Fibroblast of skin of left biceps (primary cell): ENCODE data around the gene ZFP64.
"Not testable (repeated sequence)": the region's sequence is repeated elsewhere in the genome, so short reads cannot be mapped to it uniquely, and the experiment has no call there.

Experiments
- DNase-seq, 2 experiments: peaks; one replicate each; pipeline ENCODE4 v3.0.0-alpha.2; 2013; ENCODE audit warnings: low read depth in 2 of 2

ZFP64 gene

GRCh38 chr20:52191132-52191915 is at the start of gene ZFP64:
TSS of gene ZFP64 (minus strand) at chr20:52191779. CDS start at chr20:52191636, 143 bp downstream.
- DNase-seq: peak; percentile 41 to 43

- no peak for DNase-seq
Observed at GRCh38 chr20:52240802-52241201, 49.2 kb upstream of the ZFP64 start.

- DNase-seq: no peak
Observed at GRCh38 chr20:52239102-52239501, 47.5 kb upstream of the ZFP64 start.

GRCh38 chr20:52236292-52236691 is 44.7 kb upstream of the ZFP64 start:
- no peak for DNase-seq

- no peak for DNase-seq
Observed at GRCh38 chr20:52235129-52235528, 43.5 kb upstream of the ZFP64 start.

- DNase-seq: no peak
Observed at GRCh38 chr20:52234302-52235045, 42.9 kb upstream of the ZFP64 start.

GRCh38 chr20:52231230-52231746 is 39.7 kb upstream of the ZFP64 start:
- no peak for DNase-seq

- peak; percentile 77 to 81 for DNase-seq
Observed at GRCh38 chr20:52230409-52230808, 38.8 kb upstream of the ZFP64 start.

GRCh38 chr20:52229346-52229745 is 37.8 kb upstream of the ZFP64 start:
- not testable (repeated sequence) for DNase-seq

GRCh38 chr20:52226370-52226769 is 34.8 kb upstream of the ZFP64 start:
- no peak for DNase-seq

- DNase-seq: no peak
Observed at GRCh38 chr20:52224920-52225319, 33.3 kb upstream of the ZFP64 start.

- DNase-seq: not testable (repeated sequence)
Observed at GRCh38 chr20:52221362-52221761, 29.8 kb upstream of the ZFP64 start.

- DNase-seq: not testable (repeated sequence)
Observed at GRCh38 chr20:52220891-52221290, 29.3 kb upstream of the ZFP64 start.

GRCh38 chr20:52219441-52219840 is 27.9 kb upstream of the ZFP64 start:
- DNase-seq: no peak

GRCh38 chr20:52217689-52218395 is 26.3 kb upstream of the ZFP64 start:
- no peak for DNase-seq

GRCh38 chr20:52213995-52214394 is 22.4 kb upstream of the ZFP64 start:
- no peak for DNase-seq

- no peak for DNase-seq
Observed at GRCh38 chr20:52212943-52213342, 21.4 kb upstream of the ZFP64 start.

- DNase-seq: no peak
Observed at GRCh38 chr20:52210037-52210990, 18.7 kb upstream of the ZFP64 start.

- no peak for DNase-seq
Observed at GRCh38 chr20:52209154-52209571, 17.6 kb upstream of the ZFP64 start.

GRCh38 chr20:52207020-52207810 is 15.6 kb upstream of the ZFP64 start:
- no peak for DNase-seq
